Sigmoid colon (tissue), 7 donors: ENCODE results near the gene TMEM223. TPM values are rescaled to one million over a fixed set of nuclear protein-coding genes. Genes with fewer than 3 reads are reported as not detected.

Source experiments
- DNase-seq: peaks from one replicate; pipeline ENCODE4 v3.0.0-alpha.2; 2019
- H3K27ac ChIP-seq, 4 donors: fragments of 200-600 bp; sonication (generic); one replicate each; pipeline ENCODE4 v1.5.1; 2016 to 2019; ENCODE audit warnings: mild to moderate bottlenecking in 1 of 4
- H3K27me3 ChIP-seq, 3 donors: fragments of 200-600 bp; sonication (generic); one replicate each; pipeline ENCODE4 v1.5.1; 2019; ENCODE audit warnings: mild to moderate bottlenecking in 1 of 3
- H3K36me3 ChIP-seq, 4 donors: fragments of 200-600 bp; sonication (generic); one replicate each; pipeline ENCODE4 v1.5.1; 2016 to 2019
- H3K4me1 ChIP-seq, 4 donors: fragments of 200-600 bp; sonication (generic); one replicate each; pipeline ENCODE4 v1.5.1; 2017 to 2019
- H3K4me3 ChIP-seq, 4 donors: fragments of 200-600 bp; sonication (generic); one replicate each; pipeline ENCODE4 v1.5.1; 2017 to 2019; ENCODE audit warnings: mild to moderate bottlenecking in 2 of 4, moderate library complexity in 1 of 4
- H3K9me3 ChIP-seq, 4 donors: fragments of 200-600 bp in 3 of 4; sonication (generic) in 3 of 4; one replicate each; pipeline versions ENCODE4 v1.5.1 to v1.6.1; 2013 to 2019
- CTCF ChIP-seq, 4 experiments: fragments of 450-650 bp in 3 of 4; fragments of 200-600 bp in 1 of 4; IDR thresholded peaks; one replicate each; pipeline ENCODE4 v1.5.1; 2016 to 2019; ENCODE audit warnings: antibody characterized with exemption in 4 of 4, mild to moderate bottlenecking in 3 of 4, moderate library complexity in 2 of 4
- EP300 ChIP-seq, 4 donors: sonication (generic); formaldehyde crosslinking; IDR thresholded peaks; one replicate each; pipeline ENCODE4 v1.6.1; 2017; ENCODE audit warnings: antibody characterized with exemption in 4 of 4
- POLR2A ChIP-seq, 2 donors: fragments of 450-650 bp; IDR thresholded peaks; one replicate each; pipeline ENCODE4 v1.6.1; 2016; ENCODE audit warnings: antibody characterized with exemption in 2 of 2, mild to moderate bottlenecking in 2 of 2, moderate library complexity in 2 of 2
- POLR2AphosphoS5 ChIP-seq, 4 donors: sonication (generic); formaldehyde crosslinking; IDR thresholded peaks; one replicate each; pipeline ENCODE4 v1.6.1; 2017; ENCODE audit warnings: antibody characterized with exemption in 4 of 4
- WGBS, 2 donors: extraction: QIAGEN DNeasy Blood & Tissue Kit; methylation state at CpG; one replicate each; pipeline ENCODE4 v1.1.7; 2013; 5-methylcytosine and 5-hydroxymethylcytosine counted together
- intact Hi-C: fragments of 100-400 bp; cut with DNase I; formaldehyde crosslinking; loops from one replicate; pipeline ENCODE4 v1.15.1; 2023
- polyA plus RNA-seq, 3 donors: library from polyadenylated mRNA; stranded (reverse); fragments of 200-250 nt; gene quantifications; one replicate each; pipeline ENCODE4 v1.2.3, GENCODE V29; 2013
- total RNA-seq, 4 donors: library from RNA; depleted of rRNA; stranded (reverse); fragments of >200 nt; gene quantifications; one replicate each; pipeline ENCODE4 v1.1.0, GENCODE V29; 2016
- donor health status: healthy with polysubstance abuse.
- donor health status: Bipolar disorder and iron deficiency.
- donor health status: healthy.

TMEM223 gene
- total and polyA plus RNA-seq, 7 donors = 9.0 to 30.9 (median 22.1) TPM

- Histone ChIP-seq H3K9me3 (no peaks in the 10 kb centered on the region), H3K36me3 (no peaks in the 10 kb centered on the region), H3K4me3 (no peak overlapping the region), H3K27me3 (no peaks in the 10 kb centered on the region), H3K4me1 (peaks cover 0 to 25% (median 21%) of the 10 kb centered on the region in 4 donors), H3K27ac (no peak overlapping the region)
- intact Hi-C loops = no loop called here
- TF ChIP-seq EP300 (IDR thresholded peaks at IDR 0.05) (no peak), POLR2AphosphoS5 (IDR thresholded peaks at IDR 0.05) (no peak), POLR2A (IDR thresholded peaks at IDR 0.05) (no peak), CTCF (IDR thresholded peaks at IDR 0.05) (no peak)
- DNase-seq = no peak
- 73 to 80% methylated on average over 9 of the region's 9 CpGs for WGBS, 2 donors
Measured at GRCh38 chr11:62757846-62758788, 33.7 kb downstream of the TMEM223 start.

- peaks cover 0 to 32% (median 16%) of the 10 kb centered on the region in 4 donors for H3K4me1 ChIP-seq
- no peak for DNase-seq
- 40 to 73% methylated on average over 10 of the region's 10 CpGs for WGBS, 2 donors
- H3K4me3 ChIP-seq = no peak overlapping the region
- TF ChIP-seq CTCF (IDR thresholded peaks at IDR 0.05) = no peak
- no peak for TF ChIP-seq POLR2A (IDR thresholded peaks at IDR 0.05)
- TF ChIP-seq EP300 (IDR thresholded peaks at IDR 0.05) = no peak
- no peak for TF ChIP-seq POLR2AphosphoS5 (IDR thresholded peaks at IDR 0.05)
- intact Hi-C loops = no loop called here
- no peaks in the 10 kb centered on the region for H3K27me3 ChIP-seq
- peaks cover 0 to 13% (median 2%) of the 10 kb centered on the region in 4 donors for H3K36me3 ChIP-seq
- no peaks in the 10 kb centered on the region for H3K9me3 ChIP-seq
- peak overlapping the region in 1 of 4 donors; percentile 94 for H3K27ac ChIP-seq
Measured at GRCh38 chr11:62755086-62755615, 36.7 kb downstream of the TMEM223 start.

GRCh38 chr11:62753736-62754603 lies 37.8 kb downstream of the TMEM223 start, which contains the start of gene ZBTB3:
Gene ZBTB3 (minus strand): TSS chr11:62754160. CDS start chr11:62753664, 496 bp downstream.
- WGBS, 2 donors = 1% methylated on average over 47 of the region's 47 CpGs
- TF ChIP-seq EP300 (IDR thresholded peaks at IDR 0.05) (no peak), CTCF (IDR thresholded peaks at IDR 0.05) (peak in 1 of 4 experiments; percentile 9), POLR2AphosphoS5 (IDR thresholded peaks at IDR 0.05) (peak; percentile 67 to 98 (median 84)), POLR2A (IDR thresholded peaks at IDR 0.05) (peak; percentile 76 to 87)
- intact Hi-C loops = loop anchor here (2.0 kb wide), 1 partner anchor 25 kb away; the partner anchor contains the start of gene TTC9C
- peak; percentile 99 for DNase-seq
- Histone ChIP-seq H3K4me1 (peaks cover 0 to 38% (median 18%) of the 10 kb centered on the region in 4 donors), H3K27ac (peak within 1 kb of the TSS; percentile 90 to 96 (median 94)), H3K36me3 (peaks cover 0 to 22% (median 2%) of the 10 kb centered on the region in 4 donors), H3K9me3 (no peaks in the 10 kb centered on the region), H3K4me3 (peak within 1 kb of the TSS; percentile 50 to 70 (median 66)), H3K27me3 (no peaks in the 10 kb centered on the region)

GRCh38 chr11:62752994-62753735 lies 38.6 kb downstream of the TMEM223 start:
- Histone ChIP-seq H3K36me3 (peaks cover 0 to 22% (median 4%) of the 10 kb centered on the region in 4 donors), H3K27ac (peak overlapping the region; percentile 90 to 96 (median 94)), H3K4me1 (peaks cover 0 to 38% (median 18%) of the 10 kb centered on the region in 4 donors), H3K4me3 (peak overlapping the region; percentile 50 to 70 (median 66)), H3K27me3 (no peaks in the 10 kb centered on the region), H3K9me3 (no peaks in the 10 kb centered on the region)
- WGBS, 2 donors = 35 to 66% methylated on average over 15 of the region's 15 CpGs
- intact Hi-C loops = loop anchor here (2.0 kb wide), 1 partner anchor 24 kb away; the partner anchor contains the start of gene TTC9C
- TF ChIP-seq POLR2AphosphoS5 (IDR thresholded peaks at IDR 0.05) (no peak), POLR2A (IDR thresholded peaks at IDR 0.05) (no peak), CTCF (IDR thresholded peaks at IDR 0.05) (no peak), EP300 (IDR thresholded peaks at IDR 0.05) (no peak)
- no peak for DNase-seq
